GM12891 (cell line): ENCODE measurements around the gene VWA8.

ENCODE experiments used
- POLR2A ChIP-seq: IDR thresholded peaks from 2 replicates; pipeline ENCODE4 v1.6.1; 2011; ENCODE audit warnings: low read depth, low read length, control low read depth
- POLR2AphosphoS5 ChIP-seq: IDR thresholded peaks from 2 replicates; pipeline ENCODE4 v1.6.1; 2011; ENCODE audit warnings: low read depth, low read length, control low read depth
- TAF1 ChIP-seq: IDR thresholded peaks from 2 replicates; pipeline ENCODE4 v1.6.1; 2011; ENCODE audit warnings: low read depth, low read length, control low read depth

GRCh38 chr13:41742917-41743552 is 217.9 kb downstream of the VWA8 start:
- TF ChIP-seq POLR2A = no peak
- TF ChIP-seq POLR2AphosphoS5 = no peak
- no peak for TF ChIP-seq TAF1
